A375 (cell line): ENCODE measurements around the gene TUT7. TPM values are rescaled to one million over a fixed set of nuclear protein-coding genes. Genes with fewer than 3 reads are reported as not detected.

Experiments
- small RNA-seq: library from RNA; depleted of rRNA; stranded (forward); fragments of <200 nt; gene quantifications from one replicate; pipeline ENCODE3, GENCODE V24; 2014
- total RNA-seq: library from RNA; depleted of rRNA; stranded (reverse); fragments of >200 nt; shearing (Covaris generic); gene quantifications from 2 replicates; pipeline ENCODE4 v1.2.3, GENCODE V29; 2014; rRNA removed

TUT7 gene, protein sequence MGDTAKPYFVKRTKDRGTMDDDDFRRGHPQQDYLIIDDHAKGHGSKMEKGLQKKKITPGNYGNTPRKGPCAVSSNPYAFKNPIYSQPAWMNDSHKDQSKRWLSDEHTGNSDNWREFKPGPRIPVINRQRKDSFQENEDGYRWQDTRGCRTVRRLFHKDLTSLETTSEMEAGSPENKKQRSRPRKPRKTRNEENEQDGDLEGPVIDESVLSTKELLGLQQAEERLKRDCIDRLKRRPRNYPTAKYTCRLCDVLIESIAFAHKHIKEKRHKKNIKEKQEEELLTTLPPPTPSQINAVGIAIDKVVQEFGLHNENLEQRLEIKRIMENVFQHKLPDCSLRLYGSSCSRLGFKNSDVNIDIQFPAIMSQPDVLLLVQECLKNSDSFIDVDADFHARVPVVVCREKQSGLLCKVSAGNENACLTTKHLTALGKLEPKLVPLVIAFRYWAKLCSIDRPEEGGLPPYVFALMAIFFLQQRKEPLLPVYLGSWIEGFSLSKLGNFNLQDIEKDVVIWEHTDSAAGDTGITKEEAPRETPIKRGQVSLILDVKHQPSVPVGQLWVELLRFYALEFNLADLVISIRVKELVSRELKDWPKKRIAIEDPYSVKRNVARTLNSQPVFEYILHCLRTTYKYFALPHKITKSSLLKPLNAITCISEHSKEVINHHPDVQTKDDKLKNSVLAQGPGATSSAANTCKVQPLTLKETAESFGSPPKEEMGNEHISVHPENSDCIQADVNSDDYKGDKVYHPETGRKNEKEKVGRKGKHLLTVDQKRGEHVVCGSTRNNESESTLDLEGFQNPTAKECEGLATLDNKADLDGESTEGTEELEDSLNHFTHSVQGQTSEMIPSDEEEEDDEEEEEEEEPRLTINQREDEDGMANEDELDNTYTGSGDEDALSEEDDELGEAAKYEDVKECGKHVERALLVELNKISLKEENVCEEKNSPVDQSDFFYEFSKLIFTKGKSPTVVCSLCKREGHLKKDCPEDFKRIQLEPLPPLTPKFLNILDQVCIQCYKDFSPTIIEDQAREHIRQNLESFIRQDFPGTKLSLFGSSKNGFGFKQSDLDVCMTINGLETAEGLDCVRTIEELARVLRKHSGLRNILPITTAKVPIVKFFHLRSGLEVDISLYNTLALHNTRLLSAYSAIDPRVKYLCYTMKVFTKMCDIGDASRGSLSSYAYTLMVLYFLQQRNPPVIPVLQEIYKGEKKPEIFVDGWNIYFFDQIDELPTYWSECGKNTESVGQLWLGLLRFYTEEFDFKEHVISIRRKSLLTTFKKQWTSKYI (N-terminal part only)
- total RNA-seq = 15.8 and 20.8 TPM in 2 replicates

DNA sequence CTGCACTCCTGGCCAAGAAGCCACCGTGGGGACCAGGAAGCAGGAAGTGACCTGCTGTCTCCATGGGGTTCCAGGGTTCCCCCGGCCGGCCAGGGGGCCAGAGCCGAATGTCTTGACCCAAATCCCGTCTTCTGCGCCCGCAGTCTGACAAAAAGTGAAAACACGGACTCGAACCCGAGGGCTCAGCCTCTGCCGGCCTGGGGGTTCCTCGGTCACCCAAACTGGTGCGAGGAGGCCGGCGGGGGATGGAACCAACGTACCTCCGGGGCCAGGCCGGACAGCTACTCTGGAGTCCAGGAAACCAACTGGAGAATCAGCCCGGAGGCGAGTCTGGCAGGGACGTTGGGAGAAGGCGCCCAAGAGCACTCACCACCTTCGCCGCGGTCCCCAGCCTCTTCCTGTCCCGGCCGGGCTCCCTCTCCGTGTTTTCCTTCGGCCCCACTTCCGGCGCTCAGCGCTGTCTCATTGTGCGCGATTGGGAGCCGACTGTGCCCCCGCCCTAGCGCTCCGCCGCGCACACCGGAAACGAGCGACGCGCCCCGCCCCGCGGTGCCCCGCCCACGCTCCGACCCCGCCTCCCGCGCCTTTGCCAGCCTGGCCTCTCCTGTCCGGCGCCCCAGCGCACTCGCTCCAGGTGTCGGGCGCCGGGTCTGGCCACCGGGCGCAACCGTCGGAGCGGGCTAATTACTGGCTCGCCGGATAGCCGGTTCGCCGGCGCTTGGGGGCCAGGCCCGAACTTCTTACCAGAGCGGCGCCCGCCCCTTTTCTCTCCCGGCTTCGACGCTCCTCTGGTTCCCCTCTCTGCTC is at the start of gene TUT7:
TSS of gene TUT7 (minus strand) at position 400 of the 807 bp plus-strand sequence. CDS start 1,211 bp downstream, outside the sequence.

GRCh38 chr9:86282077-86282978 is 71.9 kb downstream of the TUT7 start, which contains the start of gene ISCA1:
ISCA1 (minus strand) TSS chr9:86282538; CDS start chr9:86282458, 80 bp downstream.

GRCh38 chr9:86259557-86259956 is 94.7 kb downstream of the TUT7 start, which contains the start of gene C9orf153:
C9orf153 (minus strand) TSS chr9:86259657; CDS start chr9:86229603, 30,054 bp downstream.

Small RNAs within 50 kb of the gene (small RNA-seq; reads per million reads assigned to genes)
- gene RN7SKP264 = not detected

Other genes starting within 250 kb of the TUT7 start
- not detected in 2 replicates for gene C9orf153, start 94.8 kb downstream of the TUT7 start, total RNA-seq
- gene ISCA1, start 71.9 kb downstream of the TUT7 start, total RNA-seq = 28.9 and 29.2 TPM in 2 replicates